Glomerular visceral epithelial cell (primary cell): ENCODE results near the gene LRRFIP1.

ENCODE experiments used
- DNase-seq: peaks from one replicate; pipeline ENCODE4 v3.0.0-alpha.2; 2016; ENCODE audit errors: extremely low spot score

LRRFIP1 gene

DNA sequence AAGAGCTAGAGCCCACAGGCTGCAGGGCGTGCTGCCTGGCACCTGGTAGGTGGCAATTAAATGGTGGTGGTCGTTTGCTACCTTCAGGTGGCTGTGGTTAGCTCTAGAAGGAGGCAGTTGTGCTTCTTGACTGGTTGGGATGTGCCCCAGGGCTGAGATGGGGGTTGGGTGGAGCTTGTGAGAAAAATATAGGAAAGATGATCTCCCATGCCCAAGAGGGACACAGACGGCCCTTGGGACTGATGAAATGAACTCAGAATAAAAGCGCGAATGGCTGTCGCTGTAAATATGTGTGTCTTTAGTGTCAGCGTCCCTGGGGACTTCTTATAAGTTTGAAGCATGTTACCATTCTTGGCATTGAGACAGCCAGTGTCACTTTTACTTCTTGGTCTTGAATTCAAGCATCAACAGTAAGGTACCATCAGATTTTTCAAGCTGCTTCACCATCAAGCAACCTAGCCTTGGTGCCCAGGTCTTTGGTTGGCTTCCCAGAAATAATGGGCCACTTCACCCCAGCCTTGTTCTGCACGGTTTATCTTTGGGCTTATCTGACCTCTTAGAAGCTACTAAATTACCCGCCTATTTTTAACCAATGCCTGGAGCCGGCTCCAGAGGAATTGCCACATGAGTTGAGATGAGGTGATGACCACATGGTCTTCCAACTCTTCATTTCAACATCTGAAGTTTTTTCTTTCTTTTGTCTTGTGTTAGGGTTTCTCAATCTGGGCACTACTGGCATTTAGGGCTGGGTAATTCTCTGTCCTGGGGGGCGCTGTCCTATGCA lies 11.9 kb downstream of the LRRFIP1 start:
- no peak for DNase-seq

DNA sequence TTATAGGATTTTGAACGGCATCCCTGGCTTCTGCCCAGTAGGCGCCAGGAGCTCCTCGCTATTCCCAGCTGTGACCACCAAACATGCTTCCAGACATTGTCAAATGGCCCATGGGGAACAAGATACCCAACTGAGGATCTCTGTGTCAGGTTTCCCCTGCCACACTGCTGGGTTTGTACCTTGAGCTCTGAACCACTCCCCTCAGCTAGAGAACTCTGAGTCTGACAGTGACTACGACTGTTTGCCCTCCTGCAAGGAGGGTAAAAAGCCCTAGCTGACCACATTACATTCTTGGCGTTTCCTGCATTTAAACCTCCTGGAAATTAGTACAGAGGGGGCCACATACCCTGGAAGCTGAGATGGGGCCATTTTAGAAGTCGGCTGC lies 12.4 kb downstream of the LRRFIP1 start:
- DNase-seq, result peak; percentile 69

DNA sequence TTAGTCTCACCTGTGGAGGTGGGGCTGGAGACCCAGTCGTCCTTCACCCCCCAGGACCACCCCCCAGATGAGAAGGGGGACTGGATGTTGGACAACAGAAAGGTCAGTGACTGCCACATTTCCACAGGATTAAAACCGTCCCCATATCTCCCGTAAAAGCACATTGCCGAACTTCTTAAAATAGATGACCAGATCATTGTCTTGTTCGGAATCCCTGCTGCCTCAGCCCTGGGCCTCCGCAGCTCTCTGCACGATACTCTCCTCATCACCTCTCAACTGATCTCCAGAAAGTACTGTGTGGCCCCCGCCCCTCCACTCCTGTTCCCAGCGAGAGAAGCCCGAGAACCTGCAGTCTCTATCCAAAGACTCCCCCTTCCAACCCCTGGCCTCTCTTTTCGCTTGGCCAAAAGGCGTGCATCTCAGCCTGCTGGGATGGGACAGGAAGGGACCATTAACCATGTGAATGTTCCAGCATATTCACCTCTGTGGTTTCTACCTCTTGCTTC lies 13.2 kb downstream of the LRRFIP1 start:
- DNase-seq, result no peak

DNA sequence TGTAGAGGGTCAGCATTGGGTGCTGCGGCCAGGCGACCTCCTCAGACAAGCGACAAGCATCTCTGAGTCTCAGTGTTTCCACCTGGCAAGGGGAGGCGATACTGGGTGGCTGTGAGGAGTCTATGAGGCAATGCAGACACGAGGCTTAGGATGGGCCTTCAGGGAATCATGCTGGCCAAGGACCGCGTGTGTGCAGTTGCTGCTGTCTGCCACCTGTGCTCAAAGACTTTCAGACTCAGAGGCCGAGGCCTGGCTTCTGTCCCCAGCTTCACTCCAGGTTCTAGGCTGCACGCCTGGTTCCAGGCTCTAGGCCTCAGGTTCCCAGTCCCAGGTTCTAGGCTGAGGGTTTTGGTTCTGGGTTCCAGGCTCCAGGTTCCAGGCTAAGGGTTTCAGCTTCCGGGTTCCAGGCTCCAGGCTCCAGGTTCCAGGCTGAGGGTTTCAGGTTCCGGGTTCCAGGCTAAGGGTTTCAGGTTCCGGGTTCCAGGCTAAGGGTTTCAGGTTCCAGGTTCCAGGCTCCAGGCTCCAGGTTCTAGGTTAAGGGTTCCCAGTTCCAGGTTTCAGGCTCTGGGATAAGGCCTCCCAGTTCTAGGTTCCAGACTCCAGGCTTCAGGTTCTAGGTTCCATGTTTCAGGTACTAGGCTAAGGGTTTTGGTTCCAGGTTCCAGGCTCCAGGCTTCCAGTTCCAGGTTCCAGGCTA lies 14.8 kb downstream of the LRRFIP1 start:
- no peak for DNase-seq

DNA sequence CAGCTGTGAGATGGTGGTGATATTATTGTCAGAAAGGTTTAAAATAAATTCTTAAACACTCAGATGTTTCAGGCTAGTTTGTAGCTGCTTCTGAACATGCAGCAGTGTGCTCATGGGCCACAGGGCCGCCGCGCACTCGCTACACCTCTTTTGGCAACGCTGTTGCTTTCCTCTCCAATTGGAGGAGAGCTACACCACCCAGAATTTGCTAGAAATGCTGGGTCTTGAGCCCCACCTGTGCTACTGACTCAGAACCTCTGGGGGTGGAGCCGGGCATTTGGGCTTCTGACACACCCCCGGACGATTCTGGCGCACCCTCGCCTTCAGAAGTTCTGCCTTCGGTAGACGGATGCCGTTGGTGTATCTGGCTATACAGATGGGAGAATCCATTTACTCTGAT lies 15.7 kb downstream of the LRRFIP1 start:
- DNase-seq, result no peak

DNA sequence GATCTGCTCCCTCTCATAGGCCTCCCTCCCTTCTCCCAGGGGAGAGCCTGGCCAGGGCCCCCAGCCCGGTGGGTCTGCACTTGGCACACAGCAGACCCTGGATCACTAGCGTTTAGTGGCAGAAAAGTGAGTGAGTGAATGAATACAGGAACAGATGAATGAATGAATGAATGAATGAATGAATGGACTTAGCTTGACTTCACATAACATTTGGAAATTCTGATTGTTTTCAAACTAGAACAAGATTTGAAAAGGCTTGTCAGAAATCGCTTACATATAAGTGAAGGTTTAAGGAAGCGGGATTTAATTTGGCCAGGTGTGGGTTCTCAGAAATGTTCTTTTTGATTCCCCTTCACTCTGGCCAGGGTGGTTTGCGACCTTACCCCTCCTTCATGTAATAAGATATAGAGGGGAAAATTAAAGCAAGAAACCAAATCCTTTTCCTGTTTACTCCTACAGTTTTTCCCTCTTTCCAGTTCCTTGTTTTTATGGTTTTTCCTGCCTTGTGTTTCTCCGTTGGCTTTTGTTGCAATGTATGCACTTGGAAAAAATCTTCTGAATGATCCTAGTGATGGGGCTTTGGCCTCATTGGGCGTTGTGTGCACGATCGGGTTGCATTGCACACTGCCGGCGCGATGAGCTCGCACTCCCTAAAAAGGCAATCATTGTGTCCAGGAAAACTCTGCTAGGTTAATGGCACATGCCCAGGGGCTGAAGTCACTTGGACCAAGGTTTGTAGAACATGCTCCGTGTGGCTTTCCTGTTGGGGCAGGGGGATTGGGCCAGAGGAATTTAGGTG lies 16.4 kb downstream of the LRRFIP1 start:
- no peak for DNase-seq

DNA sequence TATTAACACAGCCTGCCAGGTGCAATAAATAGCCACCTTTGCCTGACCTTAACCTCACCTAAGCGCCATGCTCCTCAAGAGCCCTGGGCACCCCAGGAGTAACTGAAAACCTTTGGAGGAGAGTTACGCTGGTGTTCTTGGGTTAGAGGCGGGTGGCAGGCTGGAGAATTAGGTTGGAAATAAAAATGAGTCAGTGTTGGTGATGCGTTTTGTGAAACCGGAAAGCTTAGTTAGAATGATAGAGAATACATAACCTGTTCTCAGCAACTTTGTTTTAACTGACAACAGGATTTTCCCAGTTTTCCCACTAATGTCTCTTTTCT lies 17.0 kb downstream of the LRRFIP1 start:
- no peak for DNase-seq

DNA sequence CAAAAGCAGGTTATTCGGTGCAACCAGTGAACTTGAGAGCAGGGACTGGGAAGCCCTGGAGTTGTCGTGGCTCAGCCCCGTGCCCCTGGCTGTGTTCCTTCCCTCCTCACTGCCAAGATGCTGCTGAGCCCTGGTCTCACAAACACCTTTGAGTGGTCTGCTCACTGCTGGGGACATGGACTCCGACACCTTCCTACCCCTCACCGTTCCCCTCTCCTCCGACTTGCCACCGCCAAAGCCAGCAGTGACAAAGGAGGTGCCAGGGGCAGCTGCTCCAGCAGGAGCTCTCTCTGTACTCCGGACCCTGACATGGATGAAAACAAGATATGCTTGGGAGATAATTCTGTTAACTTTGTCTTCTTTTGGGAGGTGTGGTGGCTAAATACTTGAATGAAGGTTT lies 17.9 kb downstream of the LRRFIP1 start:
- DNase-seq, result no peak

DNA sequence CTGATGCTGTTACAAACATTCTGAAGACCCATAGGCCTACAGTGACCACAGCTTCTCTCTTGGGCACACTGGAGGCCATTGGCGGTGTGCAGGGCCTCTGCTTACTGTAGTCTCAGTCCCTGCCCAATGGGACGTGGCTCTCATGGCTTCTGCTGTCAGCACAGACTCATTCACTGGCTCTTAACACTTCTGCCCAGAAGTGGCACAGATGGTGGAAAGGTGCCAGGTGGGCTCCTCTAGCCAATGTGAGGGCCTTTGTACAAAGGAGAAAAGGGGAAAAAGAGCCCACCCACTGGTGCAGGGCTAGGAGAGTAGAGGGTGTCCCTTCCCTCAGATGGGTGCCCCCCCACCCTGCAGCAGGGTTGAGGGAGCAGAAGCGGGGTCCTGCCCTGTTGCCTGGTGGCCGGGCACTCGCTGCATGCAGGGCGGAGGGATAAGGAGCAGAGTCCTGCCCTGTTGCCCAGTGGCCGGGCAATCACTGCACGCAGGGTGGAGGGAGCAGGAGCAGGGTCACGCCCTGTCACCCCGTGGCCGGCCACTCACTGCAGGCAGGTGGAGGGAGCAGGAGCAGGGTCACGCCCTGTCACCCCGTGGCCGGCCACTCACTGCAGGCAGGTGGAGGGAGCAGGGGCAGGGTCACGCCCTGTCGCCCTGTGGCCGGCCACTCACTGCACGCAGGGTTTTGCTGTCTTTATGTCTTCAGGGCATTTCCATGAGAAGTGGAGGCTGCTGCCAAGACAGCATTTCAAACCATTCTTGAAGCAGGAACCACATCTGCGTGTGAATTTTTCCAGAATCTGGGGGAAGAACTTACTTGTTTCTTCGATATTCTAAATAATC lies 20.0 kb downstream of the LRRFIP1 start:
- DNase-seq, result no peak

DNA sequence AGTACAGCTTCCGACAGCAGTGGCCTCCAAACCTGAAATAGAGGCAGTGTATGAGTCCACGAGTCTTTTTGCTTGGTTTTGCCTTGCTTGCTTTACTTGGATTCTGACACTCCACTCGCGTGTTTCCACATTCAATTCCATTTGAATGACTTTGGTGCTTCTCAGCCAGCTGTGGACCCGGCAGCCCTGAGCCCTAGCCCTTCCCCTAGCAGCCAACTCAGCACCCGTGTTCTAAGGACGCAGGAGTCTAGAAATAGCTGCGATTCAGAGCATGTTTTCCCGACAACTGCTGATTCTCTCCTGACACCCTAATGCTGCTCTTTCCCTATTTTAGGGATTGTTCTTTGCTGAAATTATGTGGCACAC lies 20.6 kb downstream of the LRRFIP1 start:
- no peak for DNase-seq

DNA sequence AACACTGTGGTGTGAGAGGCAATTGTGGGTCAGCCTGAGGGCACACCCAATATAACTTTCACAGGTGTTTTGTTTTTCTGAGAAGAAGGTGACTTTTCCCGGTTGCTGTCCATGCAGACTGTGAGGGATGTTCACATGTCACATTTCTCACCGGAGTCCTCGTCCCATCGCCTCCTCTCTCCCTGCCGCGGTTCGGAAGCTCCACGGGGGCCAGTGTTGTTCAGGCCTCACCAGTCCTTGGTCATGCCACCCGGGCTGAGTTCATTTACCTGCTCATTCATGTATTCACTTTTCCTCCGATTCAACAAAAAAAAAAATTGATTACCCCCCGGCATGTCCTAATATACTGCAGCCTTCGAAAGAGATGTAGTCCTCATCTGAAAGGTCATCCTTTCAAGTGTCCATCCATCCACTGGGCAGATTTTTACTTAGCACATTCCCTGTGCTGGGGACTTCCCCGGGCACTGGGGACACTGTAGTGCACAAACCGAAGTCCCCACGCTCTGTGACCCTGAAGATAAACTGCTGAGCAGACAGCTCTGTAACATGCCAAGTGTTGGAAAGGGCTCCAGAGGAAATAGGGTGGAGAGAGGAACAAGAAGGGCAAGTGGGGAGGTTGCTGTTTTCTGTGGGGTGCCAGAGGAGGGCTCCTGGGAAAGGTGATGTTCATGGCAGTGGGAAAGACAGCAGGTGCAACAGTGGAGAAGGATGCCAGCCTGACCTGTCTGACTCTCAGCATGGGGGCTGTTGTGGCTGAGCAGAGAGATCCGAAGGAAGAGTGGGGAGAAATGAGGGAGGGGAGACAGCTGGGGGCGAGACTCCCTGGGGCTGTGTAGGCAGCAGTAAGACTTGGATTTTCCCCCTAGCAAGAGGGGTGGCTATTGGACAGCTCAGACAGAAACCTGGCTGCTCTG lies 22.4 kb downstream of the LRRFIP1 start:
- no peak for DNase-seq

DNA sequence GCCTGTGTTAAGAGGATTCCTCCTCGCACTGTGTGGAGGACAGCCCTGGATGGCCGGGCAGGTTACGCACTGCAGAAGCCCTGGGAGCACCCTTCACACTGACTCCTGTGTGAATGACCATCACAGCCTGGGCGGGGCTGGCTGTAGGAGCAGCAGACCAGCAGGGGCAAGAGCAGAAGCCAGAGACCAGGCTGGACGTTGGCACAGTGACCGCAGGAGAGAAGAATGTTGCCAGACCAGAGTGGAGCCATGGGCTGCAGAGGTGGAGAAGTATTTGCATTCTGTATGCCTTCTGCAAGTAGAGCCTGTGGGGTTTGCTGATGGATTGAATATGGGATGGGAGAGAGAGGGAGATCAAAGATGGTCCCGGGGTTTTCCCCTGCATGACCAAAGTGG lies 23.1 kb downstream of the LRRFIP1 start:
- peak; percentile 86 for DNase-seq

DNA sequence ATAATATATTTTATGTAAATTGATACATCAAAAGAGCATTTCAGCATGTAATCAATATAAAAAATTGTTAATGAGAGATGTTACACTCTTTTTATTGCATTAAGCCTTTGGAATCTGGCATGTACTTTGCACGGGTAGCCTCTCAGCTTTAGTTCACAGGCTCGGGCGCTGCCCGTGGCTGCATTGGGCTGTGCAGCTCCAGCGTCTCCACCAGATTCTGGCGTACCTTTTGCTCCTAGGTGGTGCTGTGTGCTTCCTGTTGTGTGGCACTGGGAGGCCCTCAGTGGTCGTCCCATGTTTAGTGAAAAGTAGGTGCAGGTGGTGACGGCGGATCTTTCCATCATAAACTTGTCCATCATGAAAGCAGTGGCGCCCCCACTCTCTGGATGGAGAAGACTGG lies 24.4 kb downstream of the LRRFIP1 start:
- no peak for DNase-seq

DNA sequence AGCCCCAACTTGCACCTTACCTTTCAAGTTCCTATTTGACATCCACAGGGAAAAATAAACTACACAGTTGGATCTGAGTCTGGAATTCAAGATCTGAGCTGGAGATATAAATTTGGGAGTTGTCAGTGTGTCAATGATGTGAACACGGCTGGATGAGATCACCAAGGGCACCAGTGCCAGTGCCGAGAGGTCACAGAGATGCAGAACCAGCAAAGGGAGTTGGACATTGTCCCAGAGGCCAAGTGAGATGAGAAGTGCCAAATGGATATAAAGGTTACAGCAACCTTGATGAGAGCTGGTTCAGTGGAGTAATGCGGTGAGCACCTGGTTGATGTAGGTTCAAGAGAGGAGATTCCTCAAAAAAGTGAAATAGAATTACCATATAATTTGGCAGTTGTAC lies 24.8 kb downstream of the LRRFIP1 start:
- DNase-seq, result no peak

DNA sequence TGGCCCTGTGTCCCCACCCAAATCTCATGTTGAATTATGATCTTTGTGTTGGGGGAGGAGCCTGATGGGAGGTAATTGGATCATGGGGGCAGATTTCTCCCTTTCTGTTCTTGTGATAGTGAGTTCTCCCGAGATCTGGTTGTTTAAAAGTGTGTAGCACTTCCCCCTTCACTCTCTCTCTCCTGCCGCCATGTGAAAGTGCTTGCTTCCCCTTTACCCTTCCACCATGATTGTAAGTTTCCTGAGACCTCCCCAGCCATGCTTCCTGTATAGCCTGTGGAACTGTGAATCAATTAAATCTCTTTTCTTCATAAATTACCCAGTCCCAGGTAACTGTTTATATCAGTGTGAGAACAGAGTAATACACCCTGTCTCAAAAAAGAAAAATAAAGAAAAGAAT lies 25.5 kb downstream of the LRRFIP1 start:
- no peak for DNase-seq

DNA sequence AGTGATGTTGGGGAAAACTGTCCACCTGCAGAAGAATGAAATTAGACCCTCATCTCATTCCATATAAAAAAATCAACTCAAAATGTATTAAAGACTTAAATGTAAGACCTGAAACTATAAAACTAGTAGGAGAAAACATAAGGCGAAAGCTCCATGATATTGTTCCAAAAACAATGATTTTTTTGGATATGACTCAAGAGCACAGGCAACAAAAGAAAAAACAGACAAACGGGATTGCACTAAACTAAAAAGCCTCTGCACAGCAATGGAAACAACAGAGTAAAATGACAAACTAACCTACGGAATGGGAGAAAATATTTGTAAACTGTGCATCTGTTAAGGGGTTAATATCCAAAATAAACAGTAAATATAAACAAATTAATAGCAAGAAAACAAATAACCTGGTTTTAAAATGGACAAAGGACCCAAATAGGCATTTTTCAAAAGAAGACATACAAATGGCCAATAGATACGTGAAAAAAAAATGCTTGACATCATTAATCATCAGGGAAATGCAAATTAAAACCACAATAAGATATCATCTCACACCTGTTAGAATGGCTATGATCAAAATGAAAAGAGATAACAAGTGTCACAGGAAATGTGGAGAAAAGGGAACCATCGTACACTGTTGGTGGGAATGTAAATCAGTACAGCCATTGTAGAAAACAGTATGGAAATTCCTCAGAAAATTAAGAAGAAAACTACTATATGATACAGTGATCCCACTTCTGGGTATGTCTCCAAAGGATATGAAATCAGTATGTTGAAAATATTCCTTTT lies 26.6 kb downstream of the LRRFIP1 start:
- DNase-seq, result no peak

DNA sequence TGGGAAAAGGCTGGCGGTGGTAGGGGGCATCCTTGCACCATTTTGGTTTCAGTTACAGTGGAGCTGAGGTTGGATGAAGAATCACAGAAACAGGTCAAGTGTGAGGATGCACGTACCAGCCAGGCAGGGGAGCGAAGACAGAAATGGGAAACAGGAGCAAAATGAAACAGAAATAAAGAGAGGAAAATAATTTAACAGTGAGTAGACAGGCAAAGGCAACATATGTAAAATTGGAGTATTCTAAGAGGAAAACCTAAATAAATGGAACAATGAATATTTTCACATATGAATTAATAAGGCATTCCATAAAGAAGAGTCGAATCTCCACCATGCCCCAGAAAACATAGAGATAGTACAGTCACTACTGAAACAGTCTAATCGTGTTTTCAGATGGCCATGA lies 29.7 kb downstream of the LRRFIP1 start:
- DNase-seq, result no peak

DNA sequence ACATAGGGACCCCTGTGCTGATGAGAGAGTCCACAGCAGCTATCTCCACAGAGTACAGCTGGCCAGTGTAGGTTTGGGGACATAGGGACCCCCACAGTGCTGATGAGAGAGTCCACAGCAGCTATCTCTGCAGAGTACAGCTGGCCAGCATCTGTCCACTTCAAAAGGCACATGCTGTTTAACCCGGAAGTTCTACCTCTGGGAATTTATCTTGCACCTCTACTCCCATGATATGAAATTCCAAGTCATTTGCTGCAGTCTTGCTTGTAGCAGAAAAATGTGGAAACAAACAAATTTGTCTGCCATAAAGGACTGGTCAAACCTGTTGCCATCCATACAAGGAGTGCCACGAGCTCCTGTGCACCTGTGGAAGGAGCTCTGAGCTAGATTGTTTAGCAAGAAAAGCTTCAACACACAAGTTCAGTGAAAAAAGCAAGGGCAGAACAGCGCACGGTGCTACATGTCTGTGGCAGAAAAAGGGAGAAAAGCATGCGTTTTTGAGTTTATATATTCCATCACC lies 33.1 kb downstream of the LRRFIP1 start:
- no peak for DNase-seq

DNA sequence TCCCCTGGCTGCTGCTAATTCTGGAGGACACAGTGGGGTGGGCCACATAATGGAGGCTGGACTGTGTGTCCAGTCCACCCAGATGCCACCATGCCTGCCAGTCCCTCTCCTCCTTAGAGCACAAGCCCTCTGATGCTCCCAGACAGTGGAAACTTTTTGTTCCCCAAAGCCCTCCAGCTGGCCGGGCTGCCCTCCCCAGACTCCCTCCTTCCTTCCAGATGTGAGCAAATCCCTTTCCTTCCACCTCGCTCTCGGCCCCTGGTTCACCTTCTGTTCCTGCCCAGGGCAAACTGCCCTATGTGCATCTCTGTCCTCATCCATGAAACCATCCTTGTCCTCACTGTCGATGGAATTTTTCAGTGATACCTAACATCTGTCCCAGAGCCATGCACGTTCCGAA lies 33.9 kb downstream of the LRRFIP1 start:
- no peak for DNase-seq
